Frontal cortex (tissue), 4 donors: ENCODE measurements around the gene TBX4. TPM values are rescaled to one million over a fixed set of nuclear protein-coding genes. Genes with fewer than 3 reads are reported as not detected.

Experiments used
- DNase-seq, 2 donors: peaks; one replicate each; pipeline ENCODE4 v3.0.0; 2012; ENCODE audit warnings: low spot score in 2 of 2
- FAIRE-seq: peaks from 2 replicates; lab custom pipeline; 2012; peaks lifted over from hg19 to GRCh38; lab: Jason Lieb, UNC
- total RNA-seq: library from RNA; depleted of rRNA; stranded (reverse); fragments of >200 nt; gene quantifications from one replicate; pipeline ENCODE4 v1.2.3, GENCODE V29; 2014
- donor health status: control.
- donor health status: control.
- donor health status: control.

Gene TBX4
- total RNA-seq, 1 donor from 2014 or later: not detected

- FAIRE-seq (no peak), DNase-seq (peak in 1 of 2 donors; percentile 8)
Observed at GRCh38 chr17:61449707-61450640, 2.2 kb upstream of the TBX4 start.

GRCh38 chr17:61450641-61451537 is 1.3 kb upstream of the TBX4 start:
- no peak for FAIRE-seq
- no peak for DNase-seq

- no peak for DNase-seq
- FAIRE-seq: no peak
Observed at GRCh38 chr17:61451538-61452300, 503 bp upstream of the TBX4 start.

GRCh38 chr17:61453566-61454380 is 1.6 kb downstream of the TBX4 start:
- FAIRE-seq: no peak

GRCh38 chr17:61454381-61455323 is 2.4 kb downstream of the TBX4 start:
- no peak for FAIRE-seq
- no peak for DNase-seq

More at GRCh38 chr17:61453566-61454380, 1.6 kb downstream of the TBX4 start:
- no peak for DNase-seq

- DNase-seq: no peak
Observed at GRCh38 chr17:61455324-61456060, 3.3 kb downstream of the TBX4 start.

GRCh38 chr17:61456061-61456681 is 3.9 kb downstream of the TBX4 start:
- no peak for FAIRE-seq
- DNase-seq: no peak

More at GRCh38 chr17:61455324-61456060, 3.3 kb downstream of the TBX4 start:
- no peak for FAIRE-seq

- DNase-seq (no peak), FAIRE-seq (no peak)
Observed at GRCh38 chr17:61456688-61457225, 4.5 kb downstream of the TBX4 start.

- FAIRE-seq (no peak), DNase-seq (no peak)
Observed at GRCh38 chr17:61457226-61457983, 5.2 kb downstream of the TBX4 start.

GRCh38 chr17:61458000-61458399 is 5.8 kb downstream of the TBX4 start:
- DNase-seq (no peak), FAIRE-seq (no peak)

GRCh38 chr17:61458421-61459141 is 6.4 kb downstream of the TBX4 start:
- no peak for DNase-seq
- FAIRE-seq: no peak

- DNase-seq (no peak), FAIRE-seq (no peak)
Observed at GRCh38 chr17:61459142-61459809, 7.1 kb downstream of the TBX4 start.

- DNase-seq: no peak
Observed at GRCh38 chr17:61459939-61460718, 7.9 kb downstream of the TBX4 start.

More at GRCh38 chr17:61459939-61460718, 7.9 kb downstream of the TBX4 start:
- FAIRE-seq: no peak
